OCI-M2 (cell line): ENCODE results near the gene MAP3K12.
A peak's percentile ranks its signal among the peaks of the same experiment; 100 is the strongest.

ENCODE experiments used
- DNase-seq: peaks from one replicate; lab custom pipeline; 2025; ENCODE audit not compliant: unreplicated experiment; lab: John Stamatoyannopoulos, UW

Gene MAP3K12

GRCh38 chr12:53474077-53474476 is 25.2 kb downstream of the MAP3K12 start:
- DNase-seq: no peak

DNA sequence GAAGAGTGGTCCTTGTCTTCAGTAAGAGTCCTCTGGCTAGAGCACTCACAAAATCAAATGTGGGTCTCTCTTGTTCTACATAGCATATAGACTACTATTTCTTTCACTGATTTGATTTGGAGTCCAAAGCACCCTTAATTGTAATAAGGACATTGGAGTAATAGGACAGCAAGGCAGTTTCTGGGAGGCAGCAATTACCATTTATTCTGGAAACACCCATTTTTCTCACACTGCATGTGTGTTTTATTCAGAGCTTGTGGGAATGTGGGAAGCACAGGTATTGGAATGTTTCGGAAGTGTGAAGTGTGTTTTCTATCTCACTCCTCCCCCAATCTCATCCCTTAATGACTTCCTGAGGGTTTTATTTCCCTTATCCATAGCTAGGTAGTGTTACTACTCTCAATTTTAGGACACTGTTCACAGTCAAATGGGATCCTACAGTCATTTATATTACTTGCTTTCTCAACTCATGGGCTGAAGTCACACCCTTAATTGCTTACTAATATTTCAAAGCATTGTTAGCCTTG is 27.1 kb downstream of the MAP3K12 start:
- no peak for DNase-seq

GRCh38 chr12:53468282-53468681 is 31.0 kb downstream of the MAP3K12 start:
- DNase-seq: no peak

DNA sequence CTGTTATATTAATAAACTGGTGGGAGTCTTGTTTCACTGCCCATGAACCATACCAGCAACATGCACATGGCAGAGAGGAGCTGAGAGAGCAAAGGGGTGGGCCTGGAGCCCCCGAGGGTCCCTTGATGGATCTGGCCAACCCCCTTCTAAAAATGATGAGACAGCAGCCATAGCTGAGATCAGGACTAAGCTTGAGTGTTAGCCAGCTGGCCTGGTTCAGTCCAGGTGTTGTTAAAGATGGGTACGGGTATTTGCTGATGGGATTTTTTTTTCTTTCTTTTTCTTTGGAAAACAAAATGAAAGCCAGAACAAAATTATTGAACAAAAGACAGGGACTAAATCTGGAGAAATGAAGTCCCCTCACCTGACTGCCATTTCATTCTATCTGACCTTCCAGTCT is 31.4 kb downstream of the MAP3K12 start:
- no peak for DNase-seq

DNA sequence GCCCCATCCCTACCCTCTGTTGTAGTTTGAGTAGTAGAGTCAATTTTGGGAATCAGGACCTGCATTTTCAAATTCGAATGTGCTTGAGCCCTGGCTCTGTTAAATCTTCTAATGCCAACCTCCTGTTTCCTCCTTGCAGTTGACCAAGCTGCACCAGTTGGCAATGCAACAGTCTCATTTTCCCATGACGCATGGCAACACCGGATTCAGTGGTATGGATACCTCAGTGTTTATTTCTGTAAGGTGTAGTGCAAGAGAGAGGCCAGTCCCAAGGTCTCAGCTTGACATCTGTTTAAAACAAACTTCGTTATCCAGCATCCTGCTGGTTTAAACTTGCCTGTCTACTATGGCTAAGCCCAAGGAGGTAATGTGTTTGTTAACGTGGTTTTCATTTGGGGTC is 32.2 kb downstream of the MAP3K12 start:
- DNase-seq: no peak

DNA sequence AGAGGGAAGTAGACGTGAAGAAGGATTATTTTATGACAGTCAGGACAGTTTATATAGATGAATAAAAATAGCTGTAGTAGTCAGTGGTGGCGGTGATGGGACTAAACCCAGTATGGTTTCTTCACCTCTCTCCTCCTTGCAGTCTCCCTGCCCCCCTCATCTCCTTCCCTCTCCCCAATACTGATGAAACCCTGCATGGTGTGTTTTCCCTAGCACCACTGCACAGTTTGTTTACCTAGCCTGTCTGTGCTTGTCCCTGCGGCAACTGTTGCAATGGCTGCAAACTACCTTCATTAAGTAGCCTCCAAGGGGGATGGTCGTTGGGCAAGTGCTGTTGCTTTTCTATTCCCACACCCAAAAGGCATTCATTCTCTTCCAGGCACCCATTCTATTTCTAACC is 32.6 kb downstream of the MAP3K12 start:
- DNase-seq: no peak

- DNase-seq: no peak
Measured at GRCh38 chr12:53465679-53466078, 33.6 kb downstream of the MAP3K12 start.

- DNase-seq: no peak
Measured at GRCh38 chr12:53464685-53465418, 34.4 kb downstream of the MAP3K12 start.

DNA sequence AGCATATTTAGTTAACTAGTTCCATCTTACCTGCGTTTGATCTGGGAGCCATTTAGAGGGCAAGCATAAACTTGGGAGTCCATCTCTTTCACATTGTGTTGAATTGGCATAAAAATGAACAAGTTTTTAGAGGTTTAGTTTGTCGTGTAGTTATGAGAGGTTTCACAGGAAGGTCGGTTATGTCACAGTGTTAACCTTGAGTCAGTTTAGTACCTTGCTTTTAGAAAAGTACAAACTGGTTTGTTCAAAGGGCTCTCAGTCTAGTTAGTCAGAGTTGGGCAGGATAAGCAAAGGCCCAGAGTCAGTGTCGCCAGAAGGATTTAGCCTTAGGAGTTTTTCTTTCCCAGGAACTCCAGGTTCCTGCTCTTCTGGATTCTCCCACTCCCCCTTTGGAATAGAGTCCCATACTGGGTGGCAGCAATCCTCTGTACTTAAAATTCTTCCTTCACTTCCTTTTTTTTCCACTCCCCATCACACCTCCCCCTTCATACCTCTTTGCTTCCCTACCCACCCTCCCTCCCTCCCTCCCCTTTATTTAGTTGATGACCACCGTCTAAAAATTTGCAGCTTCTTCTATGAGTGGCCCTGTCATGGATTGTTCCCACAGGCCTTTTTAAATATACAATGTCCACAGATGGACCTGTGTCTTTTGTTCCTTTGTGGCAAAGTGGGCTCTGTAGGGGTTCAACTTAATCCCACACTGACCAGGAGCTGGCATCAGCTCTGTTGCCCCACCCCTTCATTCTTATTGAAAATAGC is 35.3 kb downstream of the MAP3K12 start:
- no peak for DNase-seq

- no peak for DNase-seq
Measured at GRCh38 chr12:53462935-53463334, 36.3 kb downstream of the MAP3K12 start.

GRCh38 chr12:53461591-53461990 is 37.7 kb downstream of the MAP3K12 start:
- DNase-seq: no peak

DNA sequence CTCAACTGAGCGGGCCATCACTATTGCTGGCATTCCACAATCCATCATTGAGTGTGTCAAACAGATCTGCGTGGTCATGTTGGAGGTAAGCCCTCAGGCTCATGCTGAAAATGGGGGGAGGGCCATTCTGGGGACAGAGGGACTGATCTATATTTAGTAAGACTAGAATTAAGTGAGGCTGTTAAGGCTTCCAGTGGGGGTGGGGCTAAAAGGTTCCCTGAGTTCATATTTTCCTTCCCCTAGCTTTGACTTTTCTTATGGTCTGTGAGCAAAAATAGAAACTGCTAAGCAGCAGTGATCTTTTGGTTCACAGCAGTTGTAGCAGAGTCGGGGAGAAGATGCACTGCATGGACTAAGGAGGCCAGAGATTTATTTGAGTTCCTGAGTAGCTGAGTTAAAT is 38.2 kb downstream of the MAP3K12 start:
- DNase-seq: no peak

- no peak for DNase-seq
Measured at GRCh38 chr12:53459097-53459496, 40.2 kb downstream of the MAP3K12 start.

DNA sequence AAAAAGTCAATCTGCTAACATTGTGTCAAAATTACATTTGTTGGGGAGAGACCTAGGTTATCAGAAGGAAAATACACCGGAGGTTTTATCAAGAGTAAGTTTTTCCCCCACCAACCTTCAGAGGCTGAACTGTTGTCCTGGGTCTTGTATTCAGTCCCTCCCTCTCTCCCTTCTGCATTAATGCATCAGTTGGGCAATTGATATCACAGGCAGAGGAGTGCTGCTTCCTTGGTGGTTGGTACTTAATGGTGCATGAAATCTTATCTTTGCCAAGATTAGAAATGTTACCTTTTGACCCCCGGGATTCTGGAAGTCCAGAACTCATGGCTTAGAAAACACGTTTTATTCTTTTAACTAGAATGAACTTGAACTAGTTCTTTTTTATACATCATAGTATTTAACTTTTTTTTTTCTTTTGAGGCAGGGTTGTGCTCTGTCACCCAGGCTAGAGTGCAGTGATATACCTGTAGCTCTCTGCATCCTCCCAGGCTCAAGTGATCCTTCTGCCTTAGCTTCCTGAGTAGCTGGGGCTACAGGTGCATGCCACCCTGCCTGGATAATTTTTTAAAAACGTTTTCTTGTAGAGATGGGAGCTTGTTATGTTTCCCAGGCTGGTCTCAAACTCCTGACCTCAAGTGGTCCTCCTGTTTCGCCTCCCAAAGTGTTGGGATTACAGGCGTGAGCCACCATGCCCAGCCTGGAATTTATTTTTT is 42.4 kb downstream of the MAP3K12 start:
- DNase-seq: no peak

GRCh38 chr12:53454707-53455106 is 44.6 kb downstream of the MAP3K12 start:
- DNase-seq: no peak

DNA sequence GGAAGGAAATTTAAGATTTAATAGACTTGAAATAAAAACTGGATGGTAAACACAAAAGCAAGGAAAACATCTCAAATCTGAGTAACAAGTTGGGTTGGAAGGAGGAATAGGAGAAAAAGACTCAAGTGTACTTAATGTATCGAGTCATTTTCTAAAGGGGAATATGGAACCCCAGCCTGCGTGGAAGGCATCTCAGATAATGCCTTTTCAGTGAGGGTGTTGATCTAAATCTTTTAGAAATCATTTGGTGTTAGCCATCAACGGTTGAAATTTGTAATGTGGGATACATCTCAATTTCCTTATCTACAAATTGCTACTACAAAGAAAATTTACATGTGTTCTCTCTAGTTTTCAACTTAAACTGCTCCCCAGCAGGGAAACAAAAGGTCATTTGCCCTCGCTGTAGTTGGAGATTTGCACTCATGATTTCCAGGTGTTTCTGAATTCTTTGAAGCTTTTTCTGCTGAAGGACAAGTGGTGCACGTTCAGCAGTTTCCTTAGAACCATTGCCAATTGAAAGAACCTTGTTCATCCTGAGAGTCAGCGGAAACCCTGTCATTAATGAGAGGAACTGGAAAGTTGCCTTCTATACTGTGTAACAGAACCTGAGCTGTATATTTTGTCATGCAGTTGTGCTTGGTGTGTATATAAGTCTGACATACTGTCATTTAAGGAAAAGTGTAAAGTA is 45.2 kb downstream of the MAP3K12 start:
- no peak for DNase-seq

- DNase-seq: no peak
Measured at GRCh38 chr12:53452159-53453077, 46.8 kb downstream of the MAP3K12 start.

GRCh38 chr12:53451661-53452158 is 47.5 kb downstream of the MAP3K12 start, which contains the start of gene PCBP2:
TSS of gene PCBP2 (plus strand) at chr12:53452102. CDS start at chr12:53454801, 2,699 bp downstream.
- DNase-seq: peak; percentile 69

- no peak for DNase-seq
Measured at GRCh38 chr12:53450936-53451335, 48.3 kb downstream of the MAP3K12 start.
